Activated T-cell treated with anti-CD3 and anti-CD28 coated beads, Interleukin-2, amount 50 U/mL, for 4 hours (primary cell): Measurements from ENCODE around the gene GPR37. TPM values are rescaled to one million over a fixed set of nuclear protein-coding genes. Genes with fewer than 3 reads are reported as not detected.

Source experiments
- ATAC-seq, 2 donors: fragments of 200-7000 bp; cut with Tn5 transposase; one replicate each; pipeline ENCODE4 v1.10.0; 2021
- DNase-seq: peaks from one replicate; pipeline ENCODE4 v3.0.0-alpha.2; 2020
- H3K27me3 Mint-ChIP-seq: one replicate; pipeline ENCODE4 v1.8.0; 2021; ENCODE audit warnings: low read depth, mixed read lengths
- H3K36me3 Mint-ChIP-seq: one replicate; pipeline ENCODE4 v1.8.0; 2022; ENCODE audit warnings: mixed read lengths; ENCODE audit not compliant: insufficient read depth
- H3K4me1 Mint-ChIP-seq: one replicate; pipeline ENCODE4 v1.8.0; 2021; ENCODE audit warnings: low read depth, mixed read lengths
- H3K4me3 Mint-ChIP-seq: one replicate; pipeline ENCODE4 v1.8.0; 2021; ENCODE audit warnings: mild to moderate bottlenecking, moderate library complexity, mixed read lengths
- H3K9me3 Mint-ChIP-seq: one replicate; pipeline ENCODE4 v1.8.0; 2021; ENCODE audit warnings: mixed read lengths
- total RNA-seq, 3 donors: library from RNA; stranded (reverse); gene quantifications; one replicate each; pipeline ENCODE4 v1.2.1, GENCODE V29; 2021

Gene GPR37
- not detected for total RNA-seq

GRCh38 chr7:124765401-124766352 lies at the start of gene GPR37:
TSS of gene GPR37 (minus strand) at chr7:124765792. CDS start at chr7:124764976, 816 bp downstream.
- peak; percentile 60 to 69 for ATAC-seq
- no peaks in the 10 kb centered on the region for H3K36me3 Mint-ChIP-seq
- H3K27me3 Mint-ChIP-seq: peaks cover 50% of the 10 kb centered on the region
- no peak for DNase-seq
- peaks cover 18% of the 10 kb centered on the region for H3K4me1 Mint-ChIP-seq
- peak within 1 kb of the TSS; percentile 77 for H3K4me3 Mint-ChIP-seq
- no peaks in the 10 kb centered on the region for H3K9me3 Mint-ChIP-seq

GRCh38 chr7:124813994-124814798 lies 48.6 kb upstream of the GPR37 start:
- DNase-seq (no peak), ATAC-seq (no peak)
- Mint-ChIP-seq H3K36me3 (no peaks in the 10 kb centered on the region), H3K4me1 (no peaks in the 10 kb centered on the region), H3K27me3 (peaks cover 11% of the 10 kb centered on the region), H3K4me3 (no peak overlapping the region), H3K9me3 (no peaks in the 10 kb centered on the region)

GRCh38 chr7:124812764-124813163 lies 47.2 kb upstream of the GPR37 start:
- Mint-ChIP-seq H3K9me3 (no peaks in the 10 kb centered on the region), H3K4me1 (no peaks in the 10 kb centered on the region), H3K36me3 (no peaks in the 10 kb centered on the region), H3K4me3 (no peak overlapping the region), H3K27me3 (peaks cover 11% of the 10 kb centered on the region)
- no peak for DNase-seq
- no peak for ATAC-seq

- Mint-ChIP-seq H3K4me3 (no peak overlapping the region), H3K27me3 (peaks cover 11% of the 10 kb centered on the region), H3K4me1 (no peaks in the 10 kb centered on the region), H3K36me3 (no peaks in the 10 kb centered on the region), H3K9me3 (no peaks in the 10 kb centered on the region)
- DNase-seq: no peak
- no peak for ATAC-seq
These were observed 45.7 kb upstream of the GPR37 start for GRCh38 chr7:124811341-124811740.

- Mint-ChIP-seq H3K4me1 (no peaks in the 10 kb centered on the region), H3K36me3 (no peaks in the 10 kb centered on the region), H3K27me3 (peaks cover 11% of the 10 kb centered on the region), H3K4me3 (no peak overlapping the region), H3K9me3 (no peaks in the 10 kb centered on the region)
- no peak for ATAC-seq
- DNase-seq: no peak
These were observed 45.0 kb upstream of the GPR37 start for GRCh38 chr7:124810605-124811004.

GRCh38 chr7:124808206-124808605 lies 42.6 kb upstream of the GPR37 start:
- Mint-ChIP-seq H3K4me3 (no peak overlapping the region), H3K36me3 (no peaks in the 10 kb centered on the region), H3K27me3 (peaks cover 8% of the 10 kb centered on the region), H3K4me1 (no peaks in the 10 kb centered on the region), H3K9me3 (no peaks in the 10 kb centered on the region)
- DNase-seq: no peak
- ATAC-seq: no peak

GRCh38 chr7:124801330-124801895 lies 35.8 kb upstream of the GPR37 start:
- H3K36me3 Mint-ChIP-seq: no peaks in the 10 kb centered on the region
- ATAC-seq (no peak), DNase-seq (no peak)
- no peak overlapping the region for H3K4me3 Mint-ChIP-seq
- H3K27me3 Mint-ChIP-seq: peaks cover 14% of the 10 kb centered on the region
- H3K9me3 Mint-ChIP-seq: peaks cover 2% of the 10 kb centered on the region
- H3K4me1 Mint-ChIP-seq: no peaks in the 10 kb centered on the region

GRCh38 chr7:124800386-124800785 lies 34.8 kb upstream of the GPR37 start:
- no peaks in the 10 kb centered on the region for H3K4me1 Mint-ChIP-seq
- DNase-seq (no peak), ATAC-seq (no peak)
- H3K27me3 Mint-ChIP-seq: peaks cover 14% of the 10 kb centered on the region
- no peaks in the 10 kb centered on the region for H3K36me3 Mint-ChIP-seq
- no peak overlapping the region for H3K4me3 Mint-ChIP-seq
- H3K9me3 Mint-ChIP-seq: peaks cover 12% of the 10 kb centered on the region

GRCh38 chr7:124799448-124799847 lies 33.9 kb upstream of the GPR37 start:
- no peak for ATAC-seq
- DNase-seq: no peak
- Mint-ChIP-seq H3K27me3 (peaks cover 14% of the 10 kb centered on the region), H3K9me3 (peaks cover 12% of the 10 kb centered on the region), H3K4me3 (no peak overlapping the region), H3K36me3 (no peaks in the 10 kb centered on the region), H3K4me1 (no peaks in the 10 kb centered on the region)

- Mint-ChIP-seq H3K9me3 (peaks cover 12% of the 10 kb centered on the region), H3K4me3 (no peak overlapping the region), H3K4me1 (no peaks in the 10 kb centered on the region), H3K27me3 (peaks cover 12% of the 10 kb centered on the region), H3K36me3 (no peaks in the 10 kb centered on the region)
- ATAC-seq (no peak), DNase-seq (no peak)
These were observed 31.2 kb upstream of the GPR37 start for GRCh38 chr7:124796771-124797170.

GRCh38 chr7:124792696-124793095 lies 27.1 kb upstream of the GPR37 start:
- Mint-ChIP-seq H3K9me3 (peaks cover 12% of the 10 kb centered on the region), H3K27me3 (peaks cover 15% of the 10 kb centered on the region), H3K4me3 (no peak overlapping the region), H3K36me3 (no peaks in the 10 kb centered on the region), H3K4me1 (no peaks in the 10 kb centered on the region)
- DNase-seq (no peak), ATAC-seq (no peak)

- Mint-ChIP-seq H3K36me3 (no peaks in the 10 kb centered on the region), H3K27me3 (peaks cover 17% of the 10 kb centered on the region), H3K4me3 (no peak overlapping the region), H3K9me3 (peaks cover 12% of the 10 kb centered on the region), H3K4me1 (no peaks in the 10 kb centered on the region)
- no peak for DNase-seq
- ATAC-seq: no peak
These were observed 26.4 kb upstream of the GPR37 start for GRCh38 chr7:124792002-124792401.

- H3K9me3 Mint-ChIP-seq: peaks cover 10% of the 10 kb centered on the region
- DNase-seq (no peak), ATAC-seq (no peak)
- H3K4me3 Mint-ChIP-seq: no peak overlapping the region
- no peaks in the 10 kb centered on the region for H3K4me1 Mint-ChIP-seq
- no peaks in the 10 kb centered on the region for H3K36me3 Mint-ChIP-seq
- peaks cover 17% of the 10 kb centered on the region for H3K27me3 Mint-ChIP-seq
These were observed 25.8 kb upstream of the GPR37 start for GRCh38 chr7:124791426-124791825.

- ATAC-seq (no peak), DNase-seq (no peak)
- peaks cover 2% of the 10 kb centered on the region for H3K9me3 Mint-ChIP-seq
- no peaks in the 10 kb centered on the region for H3K36me3 Mint-ChIP-seq
- no peak overlapping the region for H3K4me3 Mint-ChIP-seq
- peaks cover 17% of the 10 kb centered on the region for H3K27me3 Mint-ChIP-seq
- H3K4me1 Mint-ChIP-seq: no peaks in the 10 kb centered on the region
These were observed 25.1 kb upstream of the GPR37 start for GRCh38 chr7:124790645-124791044.
